ENCODE data around the gene MVB12A. TPM values are rescaled to one million over a fixed set of nuclear protein-coding genes. Genes with fewer than 3 reads are reported as not detected.

The MVB12A gene
- total RNA-seq, 3 donors from 2014 or later (not counting 1 experiment from before 2014, with no cell fraction given) = 28.4 to 30.1 (median 29.4) TPM

- H3K4me1 ChIP-seq (ENCODE audit: control insufficient read depth, insufficient read depth, low read length) = peaks cover 6% of the 10 kb centered on the region
- intact Hi-C loops (cut with micrococcal nuclease) = no loop called here
- ATAC-seq = peak; percentile 65 to 89 (median 89)
- TF ChIP-seq, protein P1, sequence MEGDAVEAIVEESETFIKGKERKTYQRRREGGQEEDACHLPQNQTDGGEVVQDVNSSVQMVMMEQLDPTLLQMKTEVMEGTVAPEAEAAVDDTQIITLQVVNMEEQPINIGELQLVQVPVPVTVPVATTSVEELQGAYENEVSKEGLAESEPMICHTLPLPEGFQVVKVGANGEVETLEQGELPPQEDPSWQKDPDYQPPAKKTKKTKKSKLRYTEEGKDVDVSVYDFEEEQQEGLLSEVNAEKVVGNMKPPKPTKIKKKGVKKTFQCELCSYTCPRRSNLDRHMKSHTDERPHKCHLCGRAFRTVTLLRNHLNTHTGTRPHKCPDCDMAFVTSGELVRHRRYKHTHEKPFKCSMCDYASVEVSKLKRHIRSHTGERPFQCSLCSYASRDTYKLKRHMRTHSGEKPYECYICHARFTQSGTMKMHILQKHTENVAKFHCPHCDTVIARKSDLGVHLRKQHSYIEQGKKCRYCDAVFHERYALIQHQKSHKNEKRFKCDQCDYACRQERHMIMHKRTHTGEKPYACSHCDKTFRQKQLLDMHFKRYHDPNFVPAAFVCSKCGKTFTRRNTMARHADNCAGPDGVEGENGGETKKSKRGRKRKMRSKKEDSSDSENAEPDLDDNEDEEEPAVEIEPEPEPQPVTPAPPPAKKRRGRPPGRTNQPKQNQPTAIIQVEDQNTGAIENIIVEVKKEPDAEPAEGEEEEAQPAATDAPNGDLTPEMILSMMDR (IDR thresholded peaks at IDR 0.05) = peak; percentile 58
- no peak within 1 kb of the TSS for H3K4me3 Mint-ChIP-seq
- no peak within 1 kb of the TSS for H3K27ac Mint-ChIP-seq
- H3K27ac ChIP-seq (ENCODE audit: low read length) = no peak within 1 kb of the TSS
- H3K4me3 ChIP-seq (ENCODE audit: low read length) = no peak within 1 kb of the TSS
- H3K36me3 ChIP-seq (ENCODE audit: control insufficient read depth, insufficient read depth, low read length) = no peaks in the 10 kb centered on the region
- no peaks in the 10 kb centered on the region for H3K36me3 Mint-ChIP-seq
- H3K27me3 Mint-ChIP-seq (ENCODE audit: low read depth in 2 of 2) = peaks cover 8 to 20% of the 10 kb centered on the region in 2 donors
- WGBS (ENCODE audit: insufficient coverage) = 2% methylated on average over 81 of the region's 81 CpGs
- peak; percentile 43 to 77 for DNase-seq
- no peaks in the 10 kb centered on the region for H3K9me3 ChIP-seq (ENCODE audit: control insufficient read depth, insufficient read depth, low read length)
- no peaks in the 10 kb centered on the region for H3K9me3 Mint-ChIP-seq
- H3K27me3 ChIP-seq (ENCODE audit: control insufficient read depth, insufficient read depth, low read length) = peaks cover 15% of the 10 kb centered on the region
- H3K4me1 Mint-ChIP-seq = no peaks in the 10 kb centered on the region
These were observed 28.5 kb downstream of the MVB12A start, which contains the start of gene TMEM221 for GRCh38 chr19:17448131-17448967. TSS of gene TMEM221 (minus strand) at chr19:17448668. CDS start at chr19:17448462, 206 bp downstream.

DNA sequence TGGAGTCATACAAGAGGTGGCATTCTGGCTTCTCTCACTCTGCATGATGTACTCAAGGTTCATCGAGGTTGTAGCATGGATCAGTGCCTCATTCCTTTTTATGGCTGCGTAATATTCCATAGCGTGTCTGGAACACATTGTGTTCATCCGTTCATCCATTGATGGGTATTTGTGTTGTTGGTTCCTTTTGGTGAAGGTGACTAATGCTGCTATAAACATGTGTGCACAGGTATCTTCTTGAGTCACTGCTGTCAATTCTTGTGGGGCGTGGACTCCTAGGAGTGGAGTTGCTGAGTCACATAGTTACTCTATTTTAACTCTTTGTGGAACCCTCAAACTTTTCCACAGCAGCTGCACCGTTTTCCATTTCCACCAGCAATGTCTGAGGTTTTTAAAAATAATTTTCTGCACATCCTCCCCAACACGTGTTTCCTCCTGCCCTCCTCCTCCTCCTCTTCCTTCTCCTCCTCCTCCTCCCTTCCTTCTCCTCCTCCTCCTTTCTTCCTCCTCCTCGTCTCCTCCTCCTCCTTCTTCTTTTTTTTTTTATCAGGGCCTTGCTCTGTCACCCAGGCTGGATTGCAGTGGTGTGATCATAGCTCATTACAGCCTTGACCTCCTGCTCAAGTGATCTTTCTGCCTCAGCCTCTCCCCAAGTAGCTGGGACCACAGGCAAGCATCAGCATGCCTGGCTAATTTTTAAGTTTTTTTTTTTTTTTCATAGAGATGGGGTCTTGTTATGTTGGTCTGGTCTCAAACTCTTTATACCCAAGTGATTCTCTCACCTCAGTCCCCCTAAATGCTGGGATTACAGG lies 30.6 kb downstream of the MVB12A start:
- DNase-seq (peak in 1 of 2 donors; percentile 17), ATAC-seq (no peak)
- Histone ChIP-seq H3K9me3 (ENCODE audit: control insufficient read depth, insufficient read depth, low read length) (no peaks in the 10 kb centered on the region), H3K27ac (ENCODE audit: low read length) (no peak overlapping the region), H3K36me3 (ENCODE audit: control insufficient read depth, insufficient read depth, low read length) (no peaks in the 10 kb centered on the region), H3K4me3 (ENCODE audit: low read length) (no peak overlapping the region), H3K27me3 (ENCODE audit: control insufficient read depth, insufficient read depth, low read length) (peaks cover 22% of the 10 kb centered on the region), H3K4me1 (ENCODE audit: control insufficient read depth, insufficient read depth, low read length) (peaks cover 11% of the 10 kb centered on the region)
- H3K4me3 Mint-ChIP-seq = no peak overlapping the region
- H3K27me3 Mint-ChIP-seq (ENCODE audit: low read depth in 2 of 2) = peaks cover 8 to 28% of the 10 kb centered on the region in 2 donors
- intact Hi-C loops (cut with micrococcal nuclease) = no loop called here
- no peak overlapping the region for H3K27ac Mint-ChIP-seq
- TF ChIP-seq, protein P1 (IDR thresholded peaks at IDR 0.05) = no peak
- 41% methylated on average over 8 of the region's 8 CpGs for WGBS (ENCODE audit: insufficient coverage)
- no peaks in the 10 kb centered on the region for H3K4me1 Mint-ChIP-seq
- H3K36me3 Mint-ChIP-seq = no peaks in the 10 kb centered on the region
- H3K9me3 Mint-ChIP-seq = no peaks in the 10 kb centered on the region

DNA sequence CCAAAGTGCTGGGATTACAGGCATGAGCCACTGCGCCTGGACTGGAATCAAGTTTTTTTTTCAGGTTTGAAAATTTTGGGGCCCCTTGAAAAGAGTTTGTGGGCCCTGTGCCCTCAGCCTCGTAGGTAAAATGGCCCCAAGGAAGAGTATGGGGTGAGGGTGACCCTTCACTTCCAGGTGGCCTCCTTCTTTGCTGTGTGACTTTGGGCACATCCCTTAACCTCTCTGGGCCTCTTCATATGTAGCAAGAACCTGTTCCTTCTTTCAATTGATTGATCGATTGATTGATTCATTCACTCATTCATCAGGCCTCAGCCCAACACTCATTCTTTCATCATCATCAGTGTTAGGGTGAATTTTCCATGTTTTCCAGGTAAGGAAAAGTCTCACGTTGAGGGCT lies 32.0 kb downstream of the MVB12A start:
- no peak overlapping the region for H3K4me3 ChIP-seq (ENCODE audit: low read length)
- DNase-seq (no peak), ATAC-seq (no peak)
- Mint-ChIP-seq H3K27me3 (ENCODE audit: low read depth in 2 of 2) (peaks cover 13 to 33% of the 10 kb centered on the region in 2 donors), H3K4me1 (no peaks in the 10 kb centered on the region), H3K27ac (no peak overlapping the region), H3K4me3 (no peak overlapping the region), H3K9me3 (no peaks in the 10 kb centered on the region), H3K36me3 (no peaks in the 10 kb centered on the region)
- peaks cover 11% of the 10 kb centered on the region for H3K4me1 ChIP-seq (ENCODE audit: control insufficient read depth, insufficient read depth, low read length)
- no peaks in the 10 kb centered on the region for H3K9me3 ChIP-seq (ENCODE audit: control insufficient read depth, insufficient read depth, low read length)
- H3K27ac ChIP-seq (ENCODE audit: low read length) = no peak overlapping the region
- intact Hi-C loops (cut with micrococcal nuclease) = no loop called here
- H3K27me3 ChIP-seq (ENCODE audit: control insufficient read depth, insufficient read depth, low read length) = peaks cover 24% of the 10 kb centered on the region
- no peaks in the 10 kb centered on the region for H3K36me3 ChIP-seq (ENCODE audit: control insufficient read depth, insufficient read depth, low read length)
- WGBS (ENCODE audit: insufficient coverage) = 87% methylated on average over 3 of the region's 4 CpGs
- TF ChIP-seq, protein P1 (IDR thresholded peaks at IDR 0.05) = no peak
